CD8-positive, alpha-beta memory T cell (primary cell): ENCODE measurements around the gene IGFBP5. TPM values are rescaled to one million over a fixed set of nuclear protein-coding genes. Genes with fewer than 3 reads are reported as not detected.

Experiments used
- CTCF ChIA-PET: fragments of 350-600 bp; sonication (Branson Sonifier 250); formaldehyde crosslinking; loops from one replicate; lab custom pipeline; 2021; ENCODE audit warnings: antibody characterized with exemption; lab: Charles Lee
- POLR2A ChIA-PET: fragments of 350-600 bp; sonication (Branson Sonifier 250); formaldehyde crosslinking; loops from one replicate; lab custom pipeline; 2021; ENCODE audit warnings: antibody characterized with exemption; lab: Charles Lee
- DNase-seq, 5 donors: peaks; one replicate each; pipeline versions ENCODE4 v3.0.0 to v3.0.0-alpha.2; 2020 to 2022; ENCODE audit warnings: mixed read lengths in 1 of 5
- H3K27ac ChIP-seq: one replicate; pipeline ENCODE4 v1.7.0; 2013; ENCODE audit warnings: low read depth, mild to moderate bottlenecking, low read length, moderate library complexity
- H3K27me3 ChIP-seq: 2 replicates; pipeline ENCODE4 v1.7.0; 2013; ENCODE audit warnings: low read length, mild to moderate bottlenecking; ENCODE audit not compliant: insufficient read depth, poor library complexity, severe bottlenecking
- H3K36me3 ChIP-seq: 2 replicates; pipeline ENCODE4 v1.7.0; 2013; ENCODE audit warnings: mild to moderate bottlenecking, low read length, moderate library complexity; ENCODE audit not compliant: insufficient read depth
- H3K4me1 ChIP-seq: 2 replicates; pipeline ENCODE4 v1.7.0; 2013; ENCODE audit warnings: mild to moderate bottlenecking, low read length, moderate library complexity; ENCODE audit not compliant: insufficient read depth
- H3K4me3 ChIP-seq: 2 replicates; pipeline ENCODE4 v1.7.0; 2013; ENCODE audit warnings: mild to moderate bottlenecking, low read length
- H3K9me3 ChIP-seq: 2 replicates; pipeline ENCODE4 v1.7.0; 2013; ENCODE audit warnings: mild to moderate bottlenecking, low read length
- H3K27ac Mint-ChIP-seq, 8 donors: one replicate each; pipeline ENCODE4 v1.8.0; 2020 to 2021; ENCODE audit warnings: mixed read lengths in 8 of 8, mild to moderate bottlenecking in 6 of 8, inconsistent platforms in 3 of 8, moderate library complexity in 3 of 8
- H3K27me3 Mint-ChIP-seq, 2 donors: one replicate each; pipeline ENCODE4 v1.8.0; 2020 to 2021; ENCODE audit warnings: mixed read lengths in 2 of 2, mild to moderate bottlenecking in 1 of 2, moderate library complexity in 1 of 2
- H3K36me3 Mint-ChIP-seq, 3 donors: one replicate each; pipeline ENCODE4 v1.8.0; 2020 to 2021; ENCODE audit warnings: mixed read lengths in 3 of 3, inconsistent platforms in 1 of 3, mild to moderate bottlenecking in 1 of 3
- H3K4me1 Mint-ChIP-seq, 3 donors: one replicate each; pipeline ENCODE4 v1.8.0; 2020 to 2021; ENCODE audit warnings: mixed read lengths in 3 of 3, inconsistent platforms in 1 of 3, mild to moderate bottlenecking in 1 of 3
- H3K4me3 Mint-ChIP-seq, 7 donors: one replicate each; pipeline ENCODE4 v1.8.0; 2020 to 2021; ENCODE audit warnings: mixed read lengths in 7 of 7, mild to moderate bottlenecking in 6 of 7, moderate library complexity in 4 of 7, inconsistent platforms in 2 of 7
- H3K9me3 Mint-ChIP-seq, 5 donors: one replicate each; pipeline ENCODE4 v1.8.0; 2020 to 2022; ENCODE audit warnings: mixed read lengths in 5 of 5, mild to moderate bottlenecking in 3 of 5, moderate library complexity in 2 of 5, inconsistent platforms in 1 of 5
- polyA plus RNA-seq: library from polyadenylated mRNA; unstranded; fragments of 300-500 nt; fragmentation: Illumina TruSeq; gene quantifications from one replicate; pipeline ENCODE4 v1.2.3, GENCODE V29; 2021
- total RNA-seq, 2 experiments: library from RNA; stranded (reverse); gene quantifications; one replicate each; pipeline ENCODE4 v1.2.3, GENCODE V29; 2021

Gene IGFBP5
- total and polyA plus RNA-seq, 3 experiments from 2014 or later: not detected

GRCh38 chr2:216696751-216697560 is 1.6 kb upstream of the IGFBP5 start:
- H3K36me3 ChIP-seq: no peaks in the 10 kb centered on the region
- H3K27ac ChIP-seq: no peak overlapping the region
- DNase-seq: no peak
- ChIA-PET CTCF (no interaction called here), POLR2A (no interaction called here)
- Mint-ChIP-seq H3K9me3 (no peaks in the 10 kb centered on the region), H3K27ac (no peak overlapping the region), H3K36me3 (no peaks in the 10 kb centered on the region), H3K4me1 (peaks cover 17 to 31% (median 18%) of the 10 kb centered on the region in 3 donors), H3K4me3 (no peak overlapping the region), H3K27me3 (peaks cover 28 to 39% of the 10 kb centered on the region in 2 donors)
- no peak overlapping the region for H3K4me3 ChIP-seq
- H3K27me3 ChIP-seq: peaks cover 28% of the 10 kb centered on the region
- no peaks in the 10 kb centered on the region for H3K9me3 ChIP-seq
- H3K4me1 ChIP-seq: peaks cover 20% of the 10 kb centered on the region

DNA sequence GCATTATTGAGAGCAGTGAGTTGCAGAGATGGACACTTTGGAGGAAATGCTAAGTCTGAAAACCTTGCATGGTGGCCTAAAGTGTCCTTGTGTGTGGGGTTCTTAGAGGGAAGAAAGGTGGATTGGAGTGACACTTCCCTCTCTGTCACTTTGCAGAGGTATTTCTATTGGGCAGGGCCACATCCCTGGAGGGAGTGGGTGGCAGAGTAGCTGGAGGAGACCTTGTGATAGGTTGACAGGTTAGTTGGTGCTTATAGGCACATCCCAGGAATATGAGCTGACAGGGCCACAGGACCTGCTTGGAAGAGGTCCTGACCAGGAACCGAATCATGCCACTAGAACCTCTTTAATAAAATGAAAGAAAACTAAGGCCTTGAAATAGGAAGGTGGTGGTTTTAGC is 972 bp upstream of the IGFBP5 start:
- H3K9me3 Mint-ChIP-seq: no peaks in the 10 kb centered on the region
- ChIA-PET CTCF (no interaction called here), POLR2A (no interaction called here)
- DNase-seq: no peak
- Histone ChIP-seq H3K27me3 (peaks cover 29% of the 10 kb centered on the region), H3K36me3 (no peaks in the 10 kb centered on the region), H3K4me3 (no peak overlapping the region), H3K4me1 (peaks cover 23% of the 10 kb centered on the region), H3K9me3 (no peaks in the 10 kb centered on the region), H3K27ac (no peak overlapping the region)
- H3K27ac Mint-ChIP-seq: no peak overlapping the region
- no peaks in the 10 kb centered on the region for H3K36me3 Mint-ChIP-seq
- H3K27me3 Mint-ChIP-seq: peaks cover 28 to 38% of the 10 kb centered on the region in 2 donors
- peaks cover 19 to 38% (median 24%) of the 10 kb centered on the region in 3 donors for H3K4me1 Mint-ChIP-seq
- H3K4me3 Mint-ChIP-seq: no peak overlapping the region

- ChIA-PET POLR2A (no interaction called here), CTCF (interaction anchor here (1.3 to 2.6 kb wide), 2 partner anchors 11 to 1018 kb away, joined by 7 to 11 read pairs; no protein-coding TSS in a partner anchor)
- Histone ChIP-seq H3K4me1 (peaks cover 28% of the 10 kb centered on the region), H3K9me3 (no peaks in the 10 kb centered on the region), H3K36me3 (no peaks in the 10 kb centered on the region), H3K27ac (no peak overlapping the region), H3K27me3 (peaks cover 29% of the 10 kb centered on the region), H3K4me3 (no peak overlapping the region)
- peaks cover 33 to 51% of the 10 kb centered on the region in 2 donors for H3K27me3 Mint-ChIP-seq
- H3K9me3 Mint-ChIP-seq: no peaks in the 10 kb centered on the region
- no peaks in the 10 kb centered on the region for H3K36me3 Mint-ChIP-seq
- H3K4me3 Mint-ChIP-seq: peak overlapping the region in 3 of 7 donors; percentile 23 to 48 (median 42)
- H3K27ac Mint-ChIP-seq: peak overlapping the region in 1 of 8 donors; percentile 74
- H3K4me1 Mint-ChIP-seq: peaks cover 22 to 43% (median 28%) of the 10 kb centered on the region in 3 donors
- no peak for DNase-seq
Observed at GRCh38 chr2:216694826-216695217, 527 bp downstream of the IGFBP5 start.

GRCh38 chr2:216694082-216694825 is 1.1 kb downstream of the IGFBP5 start:
- peaks cover 28% of the 10 kb centered on the region for H3K4me1 ChIP-seq
- Mint-ChIP-seq H3K4me3 (peak overlapping the region in 6 of 7 donors; percentile 37 to 75 (median 62)), H3K27ac (peak overlapping the region in 1 of 8 donors; percentile 74), H3K4me1 (peaks cover 22 to 43% (median 28%) of the 10 kb centered on the region in 3 donors), H3K27me3 (peaks cover 33 to 56% of the 10 kb centered on the region in 2 donors), H3K9me3 (no peaks in the 10 kb centered on the region), H3K36me3 (no peaks in the 10 kb centered on the region)
- ChIA-PET CTCF (interaction anchor here (1.3 to 2.6 kb wide), 2 partner anchors 11 to 1019 kb away, joined by 7 to 11 read pairs; no protein-coding TSS in a partner anchor), POLR2A (interaction anchor here (0.5 kb wide), 1 partner anchor 1086 kb away, joined by 4 read pairs; no protein-coding TSS in a partner anchor)
- peaks cover 29% of the 10 kb centered on the region for H3K27me3 ChIP-seq
- DNase-seq: peak in 2 of 5 donors; percentile 12 to 33
- no peaks in the 10 kb centered on the region for H3K9me3 ChIP-seq
- H3K36me3 ChIP-seq: no peaks in the 10 kb centered on the region
- H3K27ac ChIP-seq: no peak overlapping the region
- no peak overlapping the region for H3K4me3 ChIP-seq

- Mint-ChIP-seq H3K4me3 (peak overlapping the region; percentile 25 to 75 (median 59)), H3K4me1 (peaks cover 22 to 43% (median 28%) of the 10 kb centered on the region in 3 donors), H3K27me3 (peaks cover 35 to 63% of the 10 kb centered on the region in 2 donors), H3K36me3 (no peaks in the 10 kb centered on the region), H3K27ac (peak overlapping the region in 2 of 8 donors; percentile 37 to 64), H3K9me3 (no peaks in the 10 kb centered on the region)
- no peak for DNase-seq
- CTCF ChIA-PET: interaction anchor here (1.3 to 2.6 kb wide), 2 partner anchors 10 to 1019 kb away, joined by 7 to 11 read pairs; no protein-coding TSS in a partner anchor
- Histone ChIP-seq H3K4me3 (no peak overlapping the region), H3K36me3 (no peaks in the 10 kb centered on the region), H3K27me3 (peaks cover 29% of the 10 kb centered on the region), H3K4me1 (peaks cover 28% of the 10 kb centered on the region), H3K9me3 (no peaks in the 10 kb centered on the region), H3K27ac (no peak overlapping the region)
- POLR2A ChIA-PET: no interaction called here
Observed at GRCh38 chr2:216693414-216694080, 1.8 kb downstream of the IGFBP5 start.

DNA sequence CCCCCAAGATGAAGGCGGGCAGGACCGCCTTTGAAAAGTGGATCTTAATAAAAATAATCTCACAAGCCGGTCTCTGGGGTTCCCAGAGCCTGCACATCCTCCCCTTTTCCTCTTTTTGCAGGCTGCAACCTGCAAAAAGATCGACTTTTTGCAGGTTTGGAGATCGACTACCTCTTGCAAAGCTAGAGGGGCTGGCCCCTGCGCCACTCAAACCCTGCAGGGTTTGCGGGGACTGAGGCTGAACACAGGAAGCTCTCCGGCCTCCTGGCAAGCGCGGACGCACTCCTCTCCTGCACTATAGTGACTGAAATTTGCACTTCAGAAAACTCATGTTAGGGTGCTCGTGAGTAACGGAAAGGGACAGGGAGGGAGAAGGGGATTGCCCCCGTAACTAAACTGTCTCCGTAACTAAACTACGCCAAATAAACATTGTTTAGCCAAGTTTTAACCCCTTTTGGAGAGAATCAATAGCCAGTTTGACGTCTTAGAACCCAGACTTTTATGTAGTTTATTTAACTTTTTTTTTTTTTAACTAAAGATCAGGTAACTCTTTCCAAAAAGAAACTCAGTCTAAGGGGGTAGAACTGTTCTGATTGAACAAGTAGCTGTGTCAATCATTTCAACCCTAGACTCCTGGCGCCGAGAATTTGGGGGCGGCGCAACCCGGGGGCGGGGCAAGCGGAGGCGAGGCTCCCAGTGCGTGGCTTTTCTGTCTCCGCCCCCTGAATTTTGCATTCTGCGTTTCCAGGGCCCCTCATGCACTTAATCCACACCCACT is 2.5 kb downstream of the IGFBP5 start:
- no peaks in the 10 kb centered on the region for H3K9me3 ChIP-seq

More for the DNA sequence above, 2.5 kb downstream of the IGFBP5 start:
- ChIA-PET CTCF (interaction anchor here (2.6 kb wide), 1 partner anchor 9 kb away, joined by 11 read pairs; no protein-coding TSS in a partner anchor), POLR2A (no interaction called here)
- Mint-ChIP-seq H3K27ac (peak overlapping the region in 2 of 8 donors; percentile 60 to 76), H3K4me1 (peaks cover 22 to 43% (median 28%) of the 10 kb centered on the region in 3 donors), H3K9me3 (no peaks in the 10 kb centered on the region), H3K4me3 (peak overlapping the region; percentile 17 to 86 (median 80)), H3K27me3 (peaks cover 40 to 69% of the 10 kb centered on the region in 2 donors), H3K36me3 (no peaks in the 10 kb centered on the region)
- Histone ChIP-seq H3K36me3 (no peaks in the 10 kb centered on the region), H3K4me3 (peak overlapping the region; percentile 36), H3K27ac (no peak overlapping the region), H3K4me1 (peaks cover 28% of the 10 kb centered on the region), H3K27me3 (peaks cover 29% of the 10 kb centered on the region)
- DNase-seq: peak; percentile 9 to 76 (median 20)
